HL-60 (cell line): Measurements from ENCODE around the gene ITGA7.

ENCODE experiments used
- DNase-seq, 2 experiments: peaks; one replicate each; pipeline ENCODE4 v3.0.0-alpha.2; 2010 to 2020; ENCODE audit warnings: low read depth in 1 of 2, low spot score in 1 of 2
- H3K27ac ChIP-seq: fragments of 250-450 bp; sonication (Bioruptor Pico); replicated peaks from 2 replicates; pipeline ENCODE4 v1.5.1; 2020; ENCODE audit warnings: mild to moderate bottlenecking, moderate library complexity
- H3K27me3 ChIP-seq: fragments of 250-450 bp; sonication (Bioruptor Pico); 2 replicates; pipeline ENCODE4 v1.5.1; 2021; ENCODE audit warnings: mild to moderate bottlenecking, moderate library complexity; ENCODE audit not compliant: insufficient read depth, poor library complexity, severe bottlenecking
- H3K4me3 ChIP-seq: replicated peaks from 2 replicates; pipeline ENCODE4 v1.5.1; 2011; ENCODE audit warnings: mild to moderate bottlenecking, control low read depth, low read length; ENCODE audit not compliant: insufficient read depth
- GABPA ChIP-seq: IDR thresholded peaks from 2 replicates; pipeline ENCODE4 v1.6.1; 2012; ENCODE audit warnings: low read depth
- POLR2AphosphoS5 ChIP-seq: IDR thresholded peaks from 2 replicates; pipeline ENCODE4 v1.6.1; 2012; ENCODE audit warnings: low read depth
- SPI1 ChIP-seq: IDR thresholded peaks from 2 replicates; pipeline ENCODE4 v1.6.1; 2012; ENCODE audit warnings: low read depth, mild to moderate bottlenecking, borderline replicate concordance
- TF ChIP-seq, protein P1 (sequence below): IDR thresholded peaks from one replicate; pipeline ENCODE4 v1.5.1; 2011; ENCODE audit warnings: low read length, control low read depth, inconsistent platforms; ENCODE audit not compliant: insufficient read depth
- TF ChIP-seq, protein P2 (sequence below): IDR thresholded peaks from 2 replicates; pipeline ENCODE4 v1.6.1; 2012; ENCODE audit warnings: low read depth; ENCODE audit not compliant: insufficient replicate concordance

ITGA7 gene

DNA sequence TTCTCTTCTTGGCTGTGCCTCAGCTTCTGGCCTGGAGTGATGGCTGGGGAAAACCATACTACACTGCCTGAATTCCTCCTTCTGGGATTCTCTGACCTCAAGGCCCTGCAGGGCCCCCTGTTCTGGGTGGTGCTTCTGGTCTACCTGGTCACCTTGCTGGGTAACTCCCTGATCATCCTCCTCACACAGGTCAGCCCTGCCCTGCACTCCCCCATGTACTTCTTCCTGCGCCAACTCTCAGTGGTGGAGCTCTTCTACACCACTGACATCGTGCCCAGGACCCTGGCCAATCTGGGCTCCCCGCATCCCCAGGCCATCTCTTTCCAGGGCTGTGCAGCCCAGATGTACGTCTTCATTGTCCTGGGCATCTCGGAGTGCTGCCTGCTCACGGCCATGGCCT, 70.9 kb downstream of the ITGA7 start, which contains the start of gene OR10P1:
TSS of gene OR10P1 (plus strand) at position 40 of the 400 bp plus-strand sequence. CDS start at position 40, 0 bp downstream.
- TF ChIP-seq, protein P1, sequence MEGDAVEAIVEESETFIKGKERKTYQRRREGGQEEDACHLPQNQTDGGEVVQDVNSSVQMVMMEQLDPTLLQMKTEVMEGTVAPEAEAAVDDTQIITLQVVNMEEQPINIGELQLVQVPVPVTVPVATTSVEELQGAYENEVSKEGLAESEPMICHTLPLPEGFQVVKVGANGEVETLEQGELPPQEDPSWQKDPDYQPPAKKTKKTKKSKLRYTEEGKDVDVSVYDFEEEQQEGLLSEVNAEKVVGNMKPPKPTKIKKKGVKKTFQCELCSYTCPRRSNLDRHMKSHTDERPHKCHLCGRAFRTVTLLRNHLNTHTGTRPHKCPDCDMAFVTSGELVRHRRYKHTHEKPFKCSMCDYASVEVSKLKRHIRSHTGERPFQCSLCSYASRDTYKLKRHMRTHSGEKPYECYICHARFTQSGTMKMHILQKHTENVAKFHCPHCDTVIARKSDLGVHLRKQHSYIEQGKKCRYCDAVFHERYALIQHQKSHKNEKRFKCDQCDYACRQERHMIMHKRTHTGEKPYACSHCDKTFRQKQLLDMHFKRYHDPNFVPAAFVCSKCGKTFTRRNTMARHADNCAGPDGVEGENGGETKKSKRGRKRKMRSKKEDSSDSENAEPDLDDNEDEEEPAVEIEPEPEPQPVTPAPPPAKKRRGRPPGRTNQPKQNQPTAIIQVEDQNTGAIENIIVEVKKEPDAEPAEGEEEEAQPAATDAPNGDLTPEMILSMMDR: no peak
- TF ChIP-seq SPI1 (no peak), POLR2AphosphoS5 (no peak), GABPA (no peak)
- TF ChIP-seq, protein P2, sequence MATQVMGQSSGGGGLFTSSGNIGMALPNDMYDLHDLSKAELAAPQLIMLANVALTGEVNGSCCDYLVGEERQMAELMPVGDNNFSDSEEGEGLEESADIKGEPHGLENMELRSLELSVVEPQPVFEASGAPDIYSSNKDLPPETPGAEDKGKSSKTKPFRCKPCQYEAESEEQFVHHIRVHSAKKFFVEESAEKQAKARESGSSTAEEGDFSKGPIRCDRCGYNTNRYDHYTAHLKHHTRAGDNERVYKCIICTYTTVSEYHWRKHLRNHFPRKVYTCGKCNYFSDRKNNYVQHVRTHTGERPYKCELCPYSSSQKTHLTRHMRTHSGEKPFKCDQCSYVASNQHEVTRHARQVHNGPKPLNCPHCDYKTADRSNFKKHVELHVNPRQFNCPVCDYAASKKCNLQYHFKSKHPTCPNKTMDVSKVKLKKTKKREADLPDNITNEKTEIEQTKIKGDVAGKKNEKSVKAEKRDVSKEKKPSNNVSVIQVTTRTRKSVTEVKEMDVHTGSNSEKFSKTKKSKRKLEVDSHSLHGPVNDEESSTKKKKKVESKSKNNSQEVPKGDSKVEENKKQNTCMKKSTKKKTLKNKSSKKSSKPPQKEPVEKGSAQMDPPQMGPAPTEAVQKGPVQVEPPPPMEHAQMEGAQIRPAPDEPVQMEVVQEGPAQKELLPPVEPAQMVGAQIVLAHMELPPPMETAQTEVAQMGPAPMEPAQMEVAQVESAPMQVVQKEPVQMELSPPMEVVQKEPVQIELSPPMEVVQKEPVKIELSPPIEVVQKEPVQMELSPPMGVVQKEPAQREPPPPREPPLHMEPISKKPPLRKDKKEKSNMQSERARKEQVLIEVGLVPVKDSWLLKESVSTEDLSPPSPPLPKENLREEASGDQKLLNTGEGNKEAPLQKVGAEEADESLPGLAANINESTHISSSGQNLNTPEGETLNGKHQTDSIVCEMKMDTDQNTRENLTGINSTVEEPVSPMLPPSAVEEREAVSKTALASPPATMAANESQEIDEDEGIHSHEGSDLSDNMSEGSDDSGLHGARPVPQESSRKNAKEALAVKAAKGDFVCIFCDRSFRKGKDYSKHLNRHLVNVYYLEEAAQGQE: no peak
- DNase-seq: no peak
- H3K27ac ChIP-seq: peak within 1 kb of the TSS; percentile 32
- H3K4me3 ChIP-seq: no peak within 1 kb of the TSS
- H3K27me3 ChIP-seq: no peaks in the 10 kb centered on the region

DNA sequence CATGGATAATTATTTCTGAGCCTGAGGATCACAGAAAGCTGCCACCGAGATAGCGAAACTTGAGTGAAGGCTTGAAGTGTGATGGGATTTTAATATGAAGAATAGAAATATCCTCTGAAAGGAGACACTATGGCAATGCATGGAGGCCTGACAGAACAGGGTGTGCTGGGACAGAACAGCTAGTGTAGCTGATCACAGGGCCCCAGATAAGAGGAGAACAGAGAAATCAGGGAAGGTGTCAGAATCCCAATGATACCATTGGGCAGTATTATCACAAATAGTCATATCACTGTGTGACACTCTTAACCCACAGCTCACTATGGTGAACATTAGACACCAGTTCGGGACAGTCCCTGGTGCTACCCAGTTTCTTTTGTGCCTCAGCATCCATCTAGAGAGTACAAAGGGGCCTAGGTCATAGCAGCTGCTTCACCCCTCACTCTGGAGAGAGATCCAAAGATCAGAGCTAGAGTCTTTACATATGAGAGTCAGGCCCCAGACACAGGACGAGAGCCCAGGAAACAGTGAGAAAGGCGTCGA, 71.5 kb downstream of the ITGA7 start:
- TF ChIP-seq, protein P1: no peak
- TF ChIP-seq POLR2AphosphoS5 (no peak), GABPA (no peak), SPI1 (no peak)
- TF ChIP-seq, protein P2: no peak
- DNase-seq: no peak
- Histone ChIP-seq H3K27ac (peak overlapping the region; percentile 32; the same call in 1 of the 2 replicates), H3K27me3 (no peaks in the 10 kb centered on the region), H3K4me3 (no peak overlapping the region)
